Neural progenitor cell (in vitro differentiated cells): Measurements from ENCODE around the gene CLEC17A. TPM values are rescaled to one million over a fixed set of nuclear protein-coding genes. Genes with fewer than 3 reads are reported as not detected.
"Not testable (repeated sequence)": the region's sequence is repeated elsewhere in the genome, so short reads cannot be mapped to it uniquely, and the experiment has no call there.

Source experiments
- DNase-seq: peaks from one replicate; pipeline ENCODE4 v3.0.0-alpha.2; 2016; ENCODE audit warnings: low spot score
- H2AFZ ChIP-seq: fragments of 200-600 bp; sonication (generic); replicated peaks from 2 replicates; pipeline ENCODE4 v1.6.1; 2016; ENCODE audit warnings: antibody characterized with exemption
- H3F3A ChIP-seq: fragments of 200-600 bp; sonication (generic); 2 replicates; pipeline ENCODE4 v1.6.1; 2016; ENCODE audit warnings: antibody characterized with exemption, low read depth
- H3K27ac ChIP-seq: fragments of 200-600 bp; sonication (generic); 2 replicates; pipeline ENCODE4 v1.5.1; 2016; ENCODE audit warnings: mild to moderate bottlenecking
- H3K27me3 ChIP-seq: fragments of 200-600 bp; sonication (generic); 2 replicates; pipeline ENCODE4 v1.6.1; 2016; ENCODE audit warnings: mild to moderate bottlenecking, moderate library complexity
- H3K36me3 ChIP-seq: fragments of 200-600 bp; sonication (generic); 2 replicates; pipeline ENCODE4 v1.5.1; 2016
- H3K4me1 ChIP-seq: fragments of 200-600 bp; sonication (generic); 2 replicates; pipeline ENCODE4 v1.6.1; 2016; ENCODE audit warnings: mixed run types
- H3K4me2 ChIP-seq: fragments of 200-600 bp; sonication (generic); 2 replicates; pipeline ENCODE4 v1.6.1; 2016
- H3K4me3 ChIP-seq: fragments of 200-600 bp; sonication (generic); 2 replicates; pipeline ENCODE4 v1.5.1; 2016
- H3K79me2 ChIP-seq: fragments of 200-600 bp; sonication (generic); 2 replicates; pipeline ENCODE4 v1.6.1; 2016; ENCODE audit warnings: low read depth
- H3K9ac ChIP-seq: fragments of 200-600 bp; sonication (generic); 2 replicates; pipeline ENCODE4 v1.6.1; 2016
- H3K9me3 ChIP-seq: fragments of 200-600 bp; sonication (generic); 2 replicates; pipeline ENCODE4 v1.5.1; 2016; ENCODE audit warnings: low read depth
- H4K20me1 ChIP-seq: fragments of 200-600 bp; sonication (generic); 2 replicates; pipeline ENCODE4 v1.6.1; 2016; ENCODE audit warnings: low read depth
- H3K27ac Mint-ChIP-seq: 3 replicates; pipeline ENCODE4 v1.8.0; 2021; ENCODE audit warnings: mixed read lengths
- H3K27me3 Mint-ChIP-seq: 2 replicates; pipeline ENCODE4 v1.8.0; 2022; ENCODE audit warnings: low read depth, mild to moderate bottlenecking, inconsistent platforms, moderate library complexity, mixed read lengths; ENCODE audit not compliant: insufficient read depth
- H3K36me3 Mint-ChIP-seq: 3 replicates; pipeline ENCODE4 v1.8.0; 2021; ENCODE audit warnings: mixed read lengths
- H3K4me1 Mint-ChIP-seq: 3 replicates; pipeline ENCODE4 v1.8.0; 2021; ENCODE audit warnings: mixed read lengths
- H3K4me3 Mint-ChIP-seq: 3 replicates; pipeline ENCODE4 v1.8.0; 2021; ENCODE audit warnings: mild to moderate bottlenecking, moderate library complexity, mixed read lengths
- H3K9me3 Mint-ChIP-seq: 3 replicates; pipeline ENCODE4 v1.8.0; 2020; ENCODE audit warnings: mixed read lengths
- EZH2 ChIP-seq: fragments of 200-600 bp; sonication (generic); IDR thresholded peaks from 2 replicates; pipeline ENCODE4 v1.6.1; 2017; ENCODE audit warnings: antibody characterized with exemption, mild to moderate bottlenecking, moderate library complexity
- EZH2phosphoT487 ChIP-seq: fragments of 200-600 bp; sonication (generic); IDR thresholded peaks from 2 replicates; pipeline ENCODE4 v1.6.1; 2017; ENCODE audit warnings: antibody characterized with exemption
- total RNA-seq: library from RNA; depleted of rRNA; stranded (reverse); fragments of >200 nt; gene quantifications from 2 replicates; pipeline ENCODE4 v1.2.3, GENCODE V29; 2015; ENCODE audit warnings: low replicate concordance
- TF ChIP-seq, protein P1 (sequence below): fragments of 200-600 bp; sonication (generic); IDR thresholded peaks from 2 replicates; pipeline ENCODE4 v1.5.1; 2017; ENCODE audit warnings: antibody characterized with exemption, mild to moderate bottlenecking

CLEC17A gene
- total RNA-seq, 1 donor from 2014 or later, result not detected

DNA sequence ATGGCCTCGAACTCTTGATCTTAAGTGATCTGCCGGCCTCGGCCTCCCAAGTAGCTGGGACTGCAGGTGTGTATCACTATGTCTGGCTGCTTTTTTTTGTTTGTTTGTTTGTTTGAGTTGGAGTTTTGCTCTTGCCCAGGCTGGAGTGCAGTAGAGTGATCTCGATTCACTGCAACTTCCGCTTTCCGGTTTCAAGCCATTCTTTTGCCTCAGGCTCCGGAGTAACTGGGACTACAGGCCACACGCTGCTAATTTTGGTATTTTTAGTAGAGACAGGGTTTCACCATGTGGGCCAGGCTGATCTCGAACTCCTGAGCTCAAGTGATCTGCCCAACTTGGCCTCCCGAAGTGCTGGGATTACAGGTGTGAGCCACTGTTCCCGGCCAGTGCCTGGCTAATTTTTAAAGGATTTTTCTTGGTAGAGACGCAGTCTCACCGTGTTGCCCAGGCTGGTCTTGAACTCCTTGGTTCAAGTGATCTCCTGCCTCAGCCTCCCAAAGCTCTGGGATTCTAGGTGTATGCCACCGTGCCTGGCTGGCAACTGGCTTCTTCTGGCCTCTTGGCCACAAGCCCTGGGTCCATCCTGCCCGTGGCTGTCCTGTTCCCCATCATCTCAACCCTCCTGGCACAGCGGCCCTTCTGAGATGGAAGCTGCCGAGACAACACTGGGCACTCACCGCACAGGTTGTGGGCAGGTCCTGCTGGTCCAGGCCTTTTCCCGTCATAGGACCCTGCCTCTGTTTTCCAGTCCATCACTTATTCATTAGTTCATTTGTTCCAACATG lies 42.0 kb upstream of the CLEC17A start:
- Mint-ChIP-seq H3K4me3 (no peak overlapping the region), H3K27ac (no peak overlapping the region), H3K36me3 (no peaks in the 10 kb centered on the region), H3K4me1 (peaks cover 12% of the 10 kb centered on the region), H3K27me3 (peaks cover 2% of the 10 kb centered on the region), H3K9me3 (no peaks in the 10 kb centered on the region)
- Histone ChIP-seq H3K9me3 (no peaks in the 10 kb centered on the region), H3K4me3 (no peak overlapping the region), H3K27ac (no peak overlapping the region), H3K9ac (no peak overlapping the region), H3K79me2 (peaks cover 83% of the 10 kb centered on the region), H3K27me3 (no peaks in the 10 kb centered on the region), H2AFZ (no peak overlapping the region), H3K36me3 (no peaks in the 10 kb centered on the region), H4K20me1 (peaks cover 57% of the 10 kb centered on the region), H3K4me2 (no peak overlapping the region), H3K4me1 (no peaks in the 10 kb centered on the region), H3F3A (peaks cover 7% of the 10 kb centered on the region)
- DNase-seq, result no peak
- TF ChIP-seq EZH2phosphoT487, result no peak
- TF ChIP-seq, protein P1, sequence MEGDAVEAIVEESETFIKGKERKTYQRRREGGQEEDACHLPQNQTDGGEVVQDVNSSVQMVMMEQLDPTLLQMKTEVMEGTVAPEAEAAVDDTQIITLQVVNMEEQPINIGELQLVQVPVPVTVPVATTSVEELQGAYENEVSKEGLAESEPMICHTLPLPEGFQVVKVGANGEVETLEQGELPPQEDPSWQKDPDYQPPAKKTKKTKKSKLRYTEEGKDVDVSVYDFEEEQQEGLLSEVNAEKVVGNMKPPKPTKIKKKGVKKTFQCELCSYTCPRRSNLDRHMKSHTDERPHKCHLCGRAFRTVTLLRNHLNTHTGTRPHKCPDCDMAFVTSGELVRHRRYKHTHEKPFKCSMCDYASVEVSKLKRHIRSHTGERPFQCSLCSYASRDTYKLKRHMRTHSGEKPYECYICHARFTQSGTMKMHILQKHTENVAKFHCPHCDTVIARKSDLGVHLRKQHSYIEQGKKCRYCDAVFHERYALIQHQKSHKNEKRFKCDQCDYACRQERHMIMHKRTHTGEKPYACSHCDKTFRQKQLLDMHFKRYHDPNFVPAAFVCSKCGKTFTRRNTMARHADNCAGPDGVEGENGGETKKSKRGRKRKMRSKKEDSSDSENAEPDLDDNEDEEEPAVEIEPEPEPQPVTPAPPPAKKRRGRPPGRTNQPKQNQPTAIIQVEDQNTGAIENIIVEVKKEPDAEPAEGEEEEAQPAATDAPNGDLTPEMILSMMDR, result no peak
- no peak for TF ChIP-seq EZH2

DNA sequence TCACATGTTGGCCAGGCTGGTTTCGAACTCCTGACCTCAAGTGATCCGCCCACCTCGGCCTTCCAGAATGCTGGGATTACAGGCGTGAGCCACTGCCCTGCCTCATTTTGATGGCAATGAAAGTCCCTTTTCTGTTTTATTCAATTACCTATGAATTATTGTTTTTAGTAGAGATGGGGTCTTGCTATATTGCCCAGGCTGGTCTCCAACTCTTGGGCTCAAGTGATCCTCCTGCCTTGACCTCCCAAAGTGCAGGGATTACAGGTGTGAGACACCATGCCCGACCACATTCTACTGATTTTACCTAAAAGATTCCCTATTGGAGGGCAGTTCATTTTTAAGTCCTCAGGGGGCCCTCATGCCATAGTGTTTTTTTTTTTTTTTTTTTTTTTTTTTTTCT lies 40.9 kb upstream of the CLEC17A start:
- not testable (repeated sequence) for H3K4me3 Mint-ChIP-seq, H3K4me3 ChIP-seq, H3K27me3 Mint-ChIP-seq, H3F3A ChIP-seq, H3K36me3 ChIP-seq, H2AFZ ChIP-seq, H3K9ac ChIP-seq, H3K27ac Mint-ChIP-seq, H3K9me3 Mint-ChIP-seq, H3K4me2 ChIP-seq, H3K27me3 ChIP-seq, H3K36me3 Mint-ChIP-seq, H3K9me3 ChIP-seq, H3K27ac ChIP-seq, DNase-seq, H3K4me1 ChIP-seq
- H4K20me1 ChIP-seq, result peaks cover 54% of the 10 kb centered on the region
- H3K4me1 Mint-ChIP-seq, result peaks cover 10% of the 10 kb centered on the region
- peaks cover 86% of the 10 kb centered on the region for H3K79me2 ChIP-seq

DNA sequence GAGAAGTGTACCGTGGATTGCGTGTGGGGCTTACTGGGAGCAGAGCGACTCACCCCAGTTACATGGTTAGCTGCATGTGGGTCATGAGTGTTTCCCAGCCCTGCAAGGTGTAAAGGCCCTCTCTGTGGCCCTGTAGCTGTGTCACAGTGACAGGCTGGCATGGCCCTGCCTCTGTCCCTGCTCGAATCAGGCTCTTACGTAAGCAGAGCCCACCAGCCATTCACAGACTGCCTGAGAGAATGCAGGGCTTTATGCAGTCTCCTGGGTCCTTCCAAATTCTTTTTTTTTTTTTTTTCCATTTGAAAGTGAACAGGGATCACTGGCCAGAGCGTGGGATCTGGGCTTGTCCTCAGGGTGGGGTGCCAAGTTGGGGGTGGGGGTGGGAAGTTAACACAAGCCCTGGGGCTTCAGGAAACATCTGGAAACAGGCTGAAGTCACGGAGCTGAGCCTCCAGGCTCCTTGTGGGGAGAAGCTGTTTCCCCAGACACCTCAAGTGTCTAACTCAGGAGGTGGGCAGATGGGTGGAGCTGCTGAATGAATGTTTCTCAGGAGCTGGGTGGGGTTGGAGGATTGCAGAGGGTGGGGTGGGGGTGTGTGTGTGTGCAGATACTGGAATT lies 40.1 kb upstream of the CLEC17A start:
- Mint-ChIP-seq H3K9me3 (no peaks in the 10 kb centered on the region), H3K27me3 (peaks cover 3% of the 10 kb centered on the region), H3K36me3 (no peaks in the 10 kb centered on the region), H3K27ac (peak overlapping the region; percentile 69), H3K4me1 (peaks cover 7% of the 10 kb centered on the region), H3K4me3 (no peak overlapping the region)
- Histone ChIP-seq H3K36me3 (no peaks in the 10 kb centered on the region), H3K4me2 (no peak overlapping the region), H3K9me3 (no peaks in the 10 kb centered on the region), H3K27me3 (no peaks in the 10 kb centered on the region), H2AFZ (no peak overlapping the region), H3K79me2 (peaks cover 87% of the 10 kb centered on the region), H3F3A (no peaks in the 10 kb centered on the region), H4K20me1 (peaks cover 51% of the 10 kb centered on the region), H3K4me1 (no peaks in the 10 kb centered on the region), H3K9ac (no peak overlapping the region), H3K4me3 (no peak overlapping the region), H3K27ac (peak overlapping the region; percentile 37)
- no peak for DNase-seq
- no peak for TF ChIP-seq EZH2
- TF ChIP-seq, protein P1, result no peak
- no peak for TF ChIP-seq EZH2phosphoT487

DNA sequence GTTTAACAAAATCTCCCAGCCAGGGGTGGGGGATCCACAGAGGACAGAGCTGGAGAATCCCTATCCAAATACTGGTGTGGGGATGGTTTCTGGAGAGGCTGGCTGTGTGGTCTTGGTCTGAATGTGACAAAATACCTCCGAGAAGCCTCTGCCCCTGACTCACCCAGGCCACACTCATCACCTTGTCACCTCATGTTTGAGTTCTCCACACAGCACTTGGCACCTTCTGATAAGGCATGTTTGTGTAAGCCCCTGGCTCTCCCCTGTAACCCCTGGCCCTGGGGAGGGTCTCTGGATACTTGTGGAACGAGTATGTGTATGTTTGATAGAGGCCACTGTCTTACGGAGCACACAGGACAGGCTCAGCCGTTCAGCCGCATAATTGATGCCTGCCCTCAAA lies 38.8 kb upstream of the CLEC17A start:
- Mint-ChIP-seq H3K27me3 (peaks cover 3% of the 10 kb centered on the region), H3K9me3 (no peaks in the 10 kb centered on the region), H3K4me1 (peaks cover 7% of the 10 kb centered on the region), H3K27ac (no peak overlapping the region), H3K4me3 (no peak overlapping the region), H3K36me3 (peaks cover 6% of the 10 kb centered on the region)
- H2AFZ ChIP-seq, result no peak overlapping the region
- H3F3A ChIP-seq, result no peaks in the 10 kb centered on the region
- TF ChIP-seq EZH2phosphoT487, result no peak
- no peaks in the 10 kb centered on the region for H3K4me1 ChIP-seq
- H3K9ac ChIP-seq, result no peak overlapping the region
- H3K27me3 ChIP-seq, result no peaks in the 10 kb centered on the region
- H3K27ac ChIP-seq, result no peak overlapping the region
- no peak for DNase-seq
- H3K9me3 ChIP-seq, result no peaks in the 10 kb centered on the region
- peaks cover 82% of the 10 kb centered on the region for H3K79me2 ChIP-seq
- H3K4me3 ChIP-seq, result no peak overlapping the region
- H3K4me2 ChIP-seq, result no peak overlapping the region
- no peaks in the 10 kb centered on the region for H3K36me3 ChIP-seq
- peaks cover 45% of the 10 kb centered on the region for H4K20me1 ChIP-seq
